Measurements from ENCODE around the gene PTF1A.

- TF ChIP-seq, protein P1, sequence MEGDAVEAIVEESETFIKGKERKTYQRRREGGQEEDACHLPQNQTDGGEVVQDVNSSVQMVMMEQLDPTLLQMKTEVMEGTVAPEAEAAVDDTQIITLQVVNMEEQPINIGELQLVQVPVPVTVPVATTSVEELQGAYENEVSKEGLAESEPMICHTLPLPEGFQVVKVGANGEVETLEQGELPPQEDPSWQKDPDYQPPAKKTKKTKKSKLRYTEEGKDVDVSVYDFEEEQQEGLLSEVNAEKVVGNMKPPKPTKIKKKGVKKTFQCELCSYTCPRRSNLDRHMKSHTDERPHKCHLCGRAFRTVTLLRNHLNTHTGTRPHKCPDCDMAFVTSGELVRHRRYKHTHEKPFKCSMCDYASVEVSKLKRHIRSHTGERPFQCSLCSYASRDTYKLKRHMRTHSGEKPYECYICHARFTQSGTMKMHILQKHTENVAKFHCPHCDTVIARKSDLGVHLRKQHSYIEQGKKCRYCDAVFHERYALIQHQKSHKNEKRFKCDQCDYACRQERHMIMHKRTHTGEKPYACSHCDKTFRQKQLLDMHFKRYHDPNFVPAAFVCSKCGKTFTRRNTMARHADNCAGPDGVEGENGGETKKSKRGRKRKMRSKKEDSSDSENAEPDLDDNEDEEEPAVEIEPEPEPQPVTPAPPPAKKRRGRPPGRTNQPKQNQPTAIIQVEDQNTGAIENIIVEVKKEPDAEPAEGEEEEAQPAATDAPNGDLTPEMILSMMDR (conservative IDR thresholded peaks at IDR 0.05; ENCODE audit: low read length): no peak
- no peak for TF ChIP-seq EZH2phosphoT487 (IDR thresholded peaks at IDR 0.05; ENCODE audit: borderline replicate concordance)
Observed at GRCh38 chr10:23201837-23202236, 9.7 kb downstream of the PTF1A start.
